Pancreas (tissue), 10 donors: ENCODE measurements around the gene NONO. TPM values are rescaled to one million over a fixed set of nuclear protein-coding genes. Genes with fewer than 3 reads are reported as not detected.
"Not testable (repeated sequence)": the region's sequence is repeated elsewhere in the genome, so short reads cannot be mapped to it uniquely, and the experiment has no call there.

ENCODE experiments used
- ATAC-seq, 4 donors: fragments of 200-7000 bp; cut with Tn5 transposase; one replicate each; pipeline versions ENCODE4 v1.8.0 to v1.9.1; 2020; ENCODE audit warnings: mild to moderate bottlenecking in 4 of 4, moderate library complexity in 4 of 4
- DNase-seq, 6 donors: peaks; one replicate each; pipeline ENCODE4 v3.0.0-alpha.2; 2020
- FAIRE-seq: peaks from 2 replicates; lab custom pipeline; 2012; peaks lifted over from hg19 to GRCh38; lab: Jason Lieb, UNC
- H3K27ac ChIP-seq, 4 donors: fragments of 200-600 bp; sonication (generic); 1 replicate in 3 of 4; 2 replicates in 1 of 4; pipeline versions ENCODE4 v1.5.0 to v1.8.0; 2020
- H3K27me3 ChIP-seq, 4 donors: fragments of 200-600 bp; one replicate each; pipeline ENCODE4 v1.8.0; 2021
- H3K36me3 ChIP-seq, 3 donors: fragments of 200-600 bp; sonication (generic) in 1 of 3; one replicate each; pipeline versions ENCODE4 v1.5.0 to v1.8.0; 2020 to 2021
- H3K4me1 ChIP-seq, 3 donors: fragments of 200-600 bp; one replicate each; pipeline ENCODE4 v1.8.0; 2021
- H3K4me3 ChIP-seq, 4 donors: fragments of 200-600 bp; sonication (generic) in 2 of 4; one replicate each; pipeline versions ENCODE4 v1.5.0 to v1.8.0; 2020 to 2021
- H3K9me3 ChIP-seq, 4 donors: fragments of 200-600 bp; one replicate each; pipeline ENCODE4 v1.8.0; 2021
- WGBS, 2 donors: extraction: QIAGEN DNeasy Blood & Tissue Kit; methylation state at CpG; one replicate each; pipeline ENCODE4 v1.1.7; 2013; 5-methylcytosine and 5-hydroxymethylcytosine counted together
- intact Hi-C, 3 donors: fragments of 100-400 bp; cut with DNase I; formaldehyde crosslinking; loops; one replicate each; pipeline versions ENCODE4 v1.11.1 to v1.14.2; 2022
- polyA plus RNA-seq, 2 donors: library from polyadenylated mRNA; stranded (reverse); fragments of 200-250 nt; gene quantifications; one replicate each; pipeline ENCODE4 v1.2.3, GENCODE V29; 2013
- total RNA-seq, 6 donors: library from RNA; stranded (reverse); fragmentation: NEBNext Ultra II Directional in 4 of 6; extraction: Animal tissue kit (Norgen Biotek cat#: 25700) in 4 of 6; gene quantifications; one replicate each; pipeline versions ENCODE4 v1.2.1 to v1.2.4, GENCODE V29; 2021 to 2023
- TF ChIP-seq, protein P1 (sequence below), 4 donors: fragments of 200-600 bp; sonication (generic) in 3 of 4; IDR thresholded peaks; one replicate each; pipeline versions ENCODE4 v1.5.0 to v1.8.0; 2021; ENCODE audit warnings: antibody characterized with exemption in 4 of 4
- donor health status: healthy with polysubstance abuse.
- donor health status: DM: no; HTN: no; CAD: no; lungs with moderate emphysema.
- donor health status: DM: no; HTN: no; CAD: no.
- donor health status: control.
- donor health status: control.
- donor health status: Bipolar disorder and iron deficiency.
- donor health status: DM: yes; HTN: yes; CAD: no.
- donor health status: DM: no; HTN: no; CAD: no.
- donor health status: DM: no; HTN: no; CAD: no.
- donor health status: DM: yes; HTN: yes; CAD: no.

Gene NONO
- total and polyA plus RNA-seq, 8 donors = 72.0 to 215 (median 168) TPM

DNA sequence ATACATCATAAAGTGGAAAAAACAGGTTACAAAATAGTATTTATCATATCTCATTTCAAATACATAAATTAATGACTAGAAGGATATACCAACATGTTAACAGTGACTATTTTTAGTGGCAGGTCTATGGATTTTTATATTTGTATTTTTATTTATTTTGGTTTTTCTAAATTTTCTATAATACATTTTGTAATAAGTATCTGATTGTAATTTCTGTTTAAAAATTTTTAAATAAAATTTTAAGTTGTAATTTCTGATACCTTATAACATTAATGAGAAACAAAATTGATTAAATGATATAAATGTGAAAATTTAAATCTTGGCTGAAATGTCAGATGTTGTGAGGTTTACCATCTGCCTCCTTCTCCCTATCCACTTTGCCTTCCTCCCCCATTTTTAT, 2.5 kb downstream of the NONO start:
- TF ChIP-seq, protein P1, sequence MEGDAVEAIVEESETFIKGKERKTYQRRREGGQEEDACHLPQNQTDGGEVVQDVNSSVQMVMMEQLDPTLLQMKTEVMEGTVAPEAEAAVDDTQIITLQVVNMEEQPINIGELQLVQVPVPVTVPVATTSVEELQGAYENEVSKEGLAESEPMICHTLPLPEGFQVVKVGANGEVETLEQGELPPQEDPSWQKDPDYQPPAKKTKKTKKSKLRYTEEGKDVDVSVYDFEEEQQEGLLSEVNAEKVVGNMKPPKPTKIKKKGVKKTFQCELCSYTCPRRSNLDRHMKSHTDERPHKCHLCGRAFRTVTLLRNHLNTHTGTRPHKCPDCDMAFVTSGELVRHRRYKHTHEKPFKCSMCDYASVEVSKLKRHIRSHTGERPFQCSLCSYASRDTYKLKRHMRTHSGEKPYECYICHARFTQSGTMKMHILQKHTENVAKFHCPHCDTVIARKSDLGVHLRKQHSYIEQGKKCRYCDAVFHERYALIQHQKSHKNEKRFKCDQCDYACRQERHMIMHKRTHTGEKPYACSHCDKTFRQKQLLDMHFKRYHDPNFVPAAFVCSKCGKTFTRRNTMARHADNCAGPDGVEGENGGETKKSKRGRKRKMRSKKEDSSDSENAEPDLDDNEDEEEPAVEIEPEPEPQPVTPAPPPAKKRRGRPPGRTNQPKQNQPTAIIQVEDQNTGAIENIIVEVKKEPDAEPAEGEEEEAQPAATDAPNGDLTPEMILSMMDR (IDR thresholded peaks at IDR 0.05) = no peak
- Histone ChIP-seq H3K36me3 (no peaks in the 10 kb centered on the region), H3K4me1 (peaks cover 0 to 3% (median 0%) of the 10 kb centered on the region in 3 donors), H3K9me3 (no peaks in the 10 kb centered on the region), H3K4me3 (peak overlapping the region in 1 of 4 donors; percentile 57), H3K27ac (no peak overlapping the region), H3K27me3 (no peaks in the 10 kb centered on the region)
- intact Hi-C loops = no loop called here
- ATAC-seq (no peak), DNase-seq (no peak), FAIRE-seq (peak; percentile 63)

DNA sequence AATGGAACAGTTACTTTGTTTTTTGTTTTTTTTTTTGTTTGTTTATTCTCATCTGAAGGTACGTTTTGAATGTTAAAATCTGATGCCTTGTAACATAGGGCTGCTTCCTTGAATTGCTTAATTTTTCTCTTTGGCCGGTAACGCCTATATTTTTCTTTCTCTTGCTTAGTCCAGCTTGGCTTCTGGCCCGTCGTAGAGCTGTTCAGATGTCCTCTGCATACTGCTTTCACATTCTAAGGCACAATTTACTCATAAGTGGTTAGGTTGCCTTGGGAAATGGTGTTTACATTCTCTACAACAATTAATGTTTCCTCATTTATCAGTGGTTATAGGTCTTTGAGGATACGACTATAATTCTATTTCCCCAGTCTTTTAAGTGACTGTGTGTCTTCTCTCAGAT, 7.9 kb downstream of the NONO start:
- no peak overlapping the region for H3K4me3 ChIP-seq
- WGBS, 2 donors = 70 to 75% methylated on average over 6 of the region's 6 CpGs
- H3K36me3 ChIP-seq = peaks cover 0 to 40% (median 0%) of the 10 kb centered on the region in 3 donors
- H3K27ac ChIP-seq = no peak overlapping the region
- FAIRE-seq = no peak
- H3K27me3 ChIP-seq = no peaks in the 10 kb centered on the region
- TF ChIP-seq, protein P1 (IDR thresholded peaks at IDR 0.05) = no peak
- no peak for ATAC-seq
- intact Hi-C loops = loop anchor here in 1 of 3 donors (10.0 kb wide), 1 partner anchor 63 kb away; no protein-coding TSS in a partner anchor
- H3K9me3 ChIP-seq = no peaks in the 10 kb centered on the region
- no peak for DNase-seq
- no peaks in the 10 kb centered on the region for H3K4me1 ChIP-seq

DNA sequence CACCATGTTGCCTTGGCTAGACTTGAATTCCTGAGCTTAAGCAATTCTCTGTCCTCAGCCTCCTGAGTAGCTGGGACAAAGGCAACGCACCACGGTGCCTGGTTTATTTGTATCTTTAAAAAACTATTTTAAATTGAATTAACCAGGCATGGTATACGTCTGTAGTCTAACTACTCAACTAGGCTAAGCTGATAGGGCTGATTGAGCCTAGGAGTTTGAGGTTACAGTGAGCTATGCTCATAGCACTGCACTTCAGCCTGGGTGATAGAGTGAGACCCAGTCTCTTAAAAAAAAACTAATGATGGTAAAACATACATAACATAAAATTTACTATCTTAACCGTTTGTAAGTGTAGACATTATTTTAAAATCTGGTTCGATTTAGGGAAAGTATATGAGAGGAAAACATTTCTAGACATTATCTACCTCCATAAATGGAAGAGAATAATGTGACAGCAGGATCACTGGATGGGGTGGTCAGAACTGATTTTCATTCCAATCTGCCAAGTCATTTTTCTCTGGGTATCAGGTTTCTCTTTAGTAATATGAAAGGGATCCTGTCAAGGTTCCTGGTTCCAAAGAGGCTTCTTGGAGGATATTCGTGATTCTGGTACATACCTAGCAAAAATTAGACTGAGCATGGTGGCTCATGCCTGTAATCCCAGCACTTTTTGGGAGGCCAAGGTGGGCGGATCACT, 9.4 kb downstream of the NONO start:
- no peak overlapping the region for H3K4me3 ChIP-seq
- TF ChIP-seq, protein P1 (IDR thresholded peaks at IDR 0.05) = no peak
- 71 to 89% methylated on average over 7 of the region's 7 CpGs for WGBS, 2 donors
- no peaks in the 10 kb centered on the region for H3K27me3 ChIP-seq
- no peak overlapping the region for H3K27ac ChIP-seq
- H3K36me3 ChIP-seq = peaks cover 0 to 52% (median 0%) of the 10 kb centered on the region in 3 donors
- intact Hi-C loops = loop anchor here in 1 of 3 donors (10.0 kb wide), 1 partner anchor 62 kb away; no protein-coding TSS in a partner anchor
- ATAC-seq (no peak), DNase-seq (no peak), FAIRE-seq (no peak)
- H3K4me1 ChIP-seq = no peaks in the 10 kb centered on the region
- no peaks in the 10 kb centered on the region for H3K9me3 ChIP-seq

DNA sequence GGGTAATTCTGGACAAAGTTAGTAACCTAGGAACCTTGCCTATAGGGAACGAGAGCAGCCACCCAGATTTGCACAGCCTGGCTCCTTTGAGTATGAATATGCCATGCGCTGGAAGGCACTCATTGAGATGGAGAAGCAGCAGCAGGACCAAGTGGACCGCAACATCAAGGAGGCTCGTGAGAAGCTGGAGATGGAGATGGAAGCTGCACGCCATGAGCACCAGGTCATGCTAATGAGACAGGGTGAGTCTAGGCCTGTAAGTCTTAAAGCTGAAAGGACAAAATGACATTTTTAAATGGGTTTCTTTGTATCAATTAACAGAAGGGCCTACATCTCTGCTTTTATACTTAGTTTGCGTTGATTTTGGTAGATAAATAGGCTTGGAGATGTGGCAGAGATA, 13.4 kb downstream of the NONO start:
- Histone ChIP-seq H3K27ac (no peak overlapping the region), H3K4me3 (no peak overlapping the region), H3K9me3 (no peaks in the 10 kb centered on the region), H3K4me1 (no peaks in the 10 kb centered on the region), H3K27me3 (peaks cover 0 to 5% (median 0%) of the 10 kb centered on the region in 4 donors), H3K36me3 (peaks cover 0 to 72% (median 0%) of the 10 kb centered on the region in 3 donors)
- intact Hi-C loops = loop anchor here in 1 of 3 donors (10.0 kb wide), 1 partner anchor 58 kb away; no protein-coding TSS in a partner anchor
- FAIRE-seq = no peak
- DNase-seq = no peak
- TF ChIP-seq, protein P1 (IDR thresholded peaks at IDR 0.05) = no peak
- WGBS, 2 donors = 79 to 96% methylated on average over 6 of the region's 6 CpGs
- ATAC-seq = no peak

DNA sequence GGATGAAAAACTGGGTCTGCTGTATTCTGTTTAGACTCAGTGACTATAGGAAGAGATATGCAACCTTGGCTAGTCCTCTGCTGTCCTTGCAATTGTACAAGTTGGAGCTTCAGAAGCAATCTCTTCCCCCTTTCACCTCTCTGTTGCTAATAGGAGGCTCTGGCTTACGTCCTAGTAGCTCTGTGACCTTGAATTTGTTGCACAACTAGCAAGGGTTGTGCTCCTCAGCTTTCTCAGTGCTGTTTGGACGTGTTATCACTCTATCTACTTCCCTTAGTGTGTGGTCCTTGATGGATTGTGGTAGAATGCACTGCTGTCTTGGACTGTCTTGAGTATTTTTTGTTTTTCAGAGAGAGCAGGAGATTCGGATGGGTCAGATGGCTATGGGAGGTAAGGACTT, 14.7 kb downstream of the NONO start:
- TF ChIP-seq, protein P1 (IDR thresholded peaks at IDR 0.05) = no peak
- intact Hi-C loops = loop anchor here in 1 of 3 donors (10.0 kb wide), 1 partner anchor 57 kb away; no protein-coding TSS in a partner anchor

DNA sequence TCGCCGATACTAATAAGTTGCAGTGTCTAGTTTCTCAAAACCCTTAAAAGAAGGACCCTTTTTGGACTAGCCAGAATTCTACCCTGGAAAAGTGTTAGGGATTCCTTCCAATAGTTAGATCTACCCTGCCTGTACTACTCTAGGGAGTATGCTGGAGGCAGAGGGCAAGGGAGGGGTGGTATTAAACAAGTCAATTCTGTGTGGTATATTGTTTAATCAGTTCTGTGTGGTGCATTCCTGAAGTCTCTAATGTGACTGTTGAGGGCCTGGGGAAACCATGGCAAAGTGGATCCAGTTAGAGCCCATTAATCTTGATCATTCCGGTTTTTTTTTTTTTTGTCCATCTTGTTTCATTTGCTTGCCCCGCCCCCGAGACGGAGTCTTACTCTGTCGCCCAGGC, 16.6 kb downstream of the NONO start:
- peaks cover 0 to 44% (median 0%) of the 10 kb centered on the region in 3 donors for H3K36me3 ChIP-seq
- H3K9me3 ChIP-seq, H3K4me1 ChIP-seq, FAIRE-seq, H3K4me3 ChIP-seq, intact Hi-C loops, H3K27me3 ChIP-seq, H3K27ac ChIP-seq, ATAC-seq, DNase-seq: not testable (repeated sequence)
- 77 to 88% methylated on average over 7 of the region's 7 CpGs for WGBS, 2 donors

More for the DNA sequence above, 14.7 kb downstream of the NONO start:
- 29 to 47% methylated on average over 3 of the region's 3 CpGs for WGBS, 2 donors
- Histone ChIP-seq H3K9me3 (no peaks in the 10 kb centered on the region), H3K27ac (no peak overlapping the region), H3K4me1 (no peaks in the 10 kb centered on the region), H3K27me3 (peaks cover 0 to 5% (median 0%) of the 10 kb centered on the region in 4 donors), H3K36me3 (peaks cover 0 to 63% (median 0%) of the 10 kb centered on the region in 3 donors), H3K4me3 (no peak overlapping the region)
- FAIRE-seq (no peak), DNase-seq (no peak), ATAC-seq (peak in 1 of 4 donors; percentile 49)

DNA sequence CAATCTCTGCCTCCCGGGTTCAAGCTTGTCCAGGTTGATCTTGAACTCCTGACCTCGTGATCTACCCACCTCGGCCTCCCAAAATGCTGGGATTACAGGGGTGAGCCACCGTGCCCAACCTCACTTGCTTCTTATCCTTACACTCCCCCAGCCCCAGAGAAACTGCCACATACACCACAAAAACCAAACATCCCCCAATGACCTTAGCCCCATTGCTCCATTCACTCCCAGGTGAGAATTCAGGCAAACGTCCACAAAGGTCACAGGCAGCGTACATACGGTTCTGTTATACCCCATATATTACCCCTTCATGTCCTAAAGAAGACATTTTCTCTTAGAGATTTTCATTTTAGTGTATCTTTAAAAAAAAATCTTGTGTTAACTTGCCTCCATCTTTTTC, 17.1 kb downstream of the NONO start:
- DNase-seq, ATAC-seq, intact Hi-C loops, H3K27me3 ChIP-seq, H3K9me3 ChIP-seq, H3K4me1 ChIP-seq, H3K4me3 ChIP-seq, H3K27ac ChIP-seq: not testable (repeated sequence)
- peak; percentile 5 for FAIRE-seq
- 70 to 87% methylated on average over 7 of the region's 7 CpGs for WGBS, 2 donors
- H3K36me3 ChIP-seq = peaks cover 0 to 43% (median 0%) of the 10 kb centered on the region in 3 donors
